IMR-90 (cell line): ENCODE results near the gene SMYD2. TPM values are rescaled to one million over a fixed set of nuclear protein-coding genes. Genes with fewer than 3 reads are reported as not detected.

Experiments used
- ATAC-seq: fragments of 200-7000 bp; cut with Tn5 transposase; 2 replicates; pipeline ENCODE4 v1.9.1; 2020; ENCODE audit warnings: low read depth, mild to moderate bottlenecking, moderate library complexity
- BruUV-seq: library from RNA; stranded (reverse); fragments of 400-500 nt; replicated peaks from 2 replicates; lab custom pipeline; 2021; lab: Mats Ljungman, UMichigan
- CTCF ChIA-PET: fragments of 300-600 bp; formaldehyde crosslinking; extraction: SDS; loops from one replicate; lab custom pipeline; 2021; ENCODE audit warnings: antibody characterized with exemption; lab: Yijun Ruan, JAX
- POLR2A ChIA-PET: fragments of 300-600 bp; sonication (Branson Sonifier 250); formaldehyde crosslinking; loops from one replicate; lab custom pipeline; 2022; ENCODE audit warnings: antibody characterized with exemption; ENCODE audit not compliant: unreplicated experiment; lab: Charles Lee
- DNase-seq: peaks from one replicate; pipeline ENCODE4 v3.0.0; 2013
- H2AFZ ChIP-seq: replicated peaks from 2 replicates; pipeline ENCODE3; 2013; ENCODE audit warnings: low read length, mild to moderate bottlenecking; ENCODE audit not compliant: poor library complexity
- H2AK5ac ChIP-seq: 2 replicates; pipeline ENCODE4 v1.6.1; 2013; ENCODE audit warnings: low read depth, low read length, inconsistent platforms
- H2AK9ac ChIP-seq: replicated peaks from 2 replicates; pipeline ENCODE3; 2013; ENCODE audit warnings: mild to moderate bottlenecking, low read depth, low read length, moderate library complexity; ENCODE audit not compliant: poor library complexity
- H2BK120ac ChIP-seq: 2 replicates; pipeline ENCODE4 v1.6.1; 2013; ENCODE audit warnings: low read depth, low read length, inconsistent platforms
- H2BK15ac ChIP-seq: 3 replicates; pipeline ENCODE4 v1.6.1; 2013; ENCODE audit warnings: low read depth, low read length, inconsistent platforms
- H2BK20ac ChIP-seq: 2 replicates; pipeline ENCODE4 v1.6.1; 2013; ENCODE audit warnings: low read depth, mild to moderate bottlenecking, inconsistent platforms, low read length, moderate library complexity
- H2BK5ac ChIP-seq: 2 replicates; pipeline ENCODE4 v1.6.1; 2013; ENCODE audit warnings: mild to moderate bottlenecking, low read depth, low read length, inconsistent platforms; ENCODE audit not compliant: poor library complexity, severe bottlenecking
- H3K14ac ChIP-seq: replicated peaks from 2 replicates; pipeline ENCODE4 v1.6.1; 2013; ENCODE audit warnings: low read depth, low read length, inconsistent platforms
- H3K18ac ChIP-seq: 2 replicates; pipeline ENCODE4 v1.6.1; 2013; ENCODE audit warnings: low read depth, low read length, control low read depth
- H3K23ac ChIP-seq: 2 replicates; pipeline ENCODE4 v1.6.1; 2013; ENCODE audit warnings: low read depth, low read length, inconsistent platforms
- H3K27ac ChIP-seq: 2 replicates; pipeline ENCODE4 v1.5.1; 2013; ENCODE audit warnings: mild to moderate bottlenecking, control low read depth, low read length; ENCODE audit not compliant: insufficient read depth
- H3K27me3 ChIP-seq: 2 replicates; pipeline ENCODE4 v1.6.1; 2013; ENCODE audit warnings: low read length; ENCODE audit not compliant: control insufficient read depth, insufficient read depth
- H3K36me3 ChIP-seq: 2 replicates; pipeline ENCODE4 v1.6.1; 2013; ENCODE audit warnings: low read length, mixed read lengths; ENCODE audit not compliant: control insufficient read depth, insufficient read depth
- H3K4ac ChIP-seq: 2 replicates; pipeline ENCODE4 v1.6.1; 2013; ENCODE audit warnings: low read depth, low read length, inconsistent platforms
- H3K4me1 ChIP-seq: 2 replicates; pipeline ENCODE4 v1.6.1; 2013; ENCODE audit warnings: low read length, mixed read lengths; ENCODE audit not compliant: control insufficient read depth, insufficient read depth
- H3K4me2 ChIP-seq: 2 replicates; pipeline ENCODE4 v1.6.1; 2013; ENCODE audit warnings: low read depth, mild to moderate bottlenecking, control low read depth, low read length, moderate library complexity
- H3K4me3 ChIP-seq: 2 replicates; pipeline ENCODE4 v1.5.1; 2013; ENCODE audit warnings: low read depth, mild to moderate bottlenecking, control low read depth, low read length, moderate library complexity; ENCODE audit not compliant: insufficient read depth
- H3K56ac ChIP-seq: 2 replicates; pipeline ENCODE4 v1.6.1; 2013; ENCODE audit warnings: low read length, inconsistent platforms; ENCODE audit not compliant: insufficient read depth; ENCODE audit errors: extremely low read depth
- H3K79me1 ChIP-seq, 2 experiments: 2 replicates each; pipeline ENCODE4 v1.6.1; 2013; ENCODE audit warnings: low read length in 2 of 2, inconsistent platforms in 1 of 2, low read depth in 1 of 2
- H3K9ac ChIP-seq: 2 replicates; pipeline ENCODE4 v1.6.1; 2013; ENCODE audit warnings: low read depth, low read length, control low read depth
- H3K9me1 ChIP-seq: 2 replicates; pipeline ENCODE4 v1.6.1; 2013; ENCODE audit warnings: low read length, inconsistent platforms; ENCODE audit not compliant: insufficient read depth
- H3K9me3 ChIP-seq: 2 replicates; pipeline ENCODE4 v1.6.1; 2013; ENCODE audit warnings: low read length; ENCODE audit not compliant: control insufficient read depth, insufficient read depth
- H4K20me1 ChIP-seq: 2 replicates; pipeline ENCODE4 v1.6.1; 2013; ENCODE audit warnings: low read length, inconsistent platforms; ENCODE audit not compliant: insufficient read depth
- H4K5ac ChIP-seq: 2 replicates; pipeline ENCODE4 v1.6.1; 2013; ENCODE audit warnings: mild to moderate bottlenecking, low read depth, low read length, control low read depth
- H4K8ac ChIP-seq, 2 experiments: 2 replicates each; pipeline ENCODE4 v1.6.1; 2013; ENCODE audit warnings: low read depth in 2 of 2, low read length in 2 of 2, control low read depth in 1 of 2, inconsistent platforms in 1 of 2
- H4K91ac ChIP-seq: 2 replicates; pipeline ENCODE4 v1.6.1; 2013; ENCODE audit warnings: low read depth, low read length, inconsistent platforms; ENCODE audit not compliant: insufficient read depth
- BHLHE40 ChIP-seq: fragments of 150-350 bp; IDR thresholded peaks from 2 replicates; pipeline ENCODE4 v1.6.1; 2016; ENCODE audit warnings: mild to moderate bottlenecking, low read depth, low read length
- CHD1 ChIP-seq: IDR thresholded peaks from 2 replicates; pipeline ENCODE4 v1.6.1; 2012; ENCODE audit warnings: low read depth, low read length, improper control_type of control experiment
- CTCF ChIP-seq: conservative IDR thresholded peaks from 2 replicates; pipeline ENCODE4 v1.5.1; 2012; ENCODE audit warnings: mild to moderate bottlenecking, low read depth, low read length, improper control_type of control experiment
- ELK1 ChIP-seq: fragments of 150-350 bp; IDR thresholded peaks from 2 replicates; pipeline ENCODE4 v1.6.1; 2016; ENCODE audit warnings: low read depth, mild to moderate bottlenecking, low read length, moderate library complexity, borderline replicate concordance
- FOS ChIP-seq: fragments of 150-350 bp; IDR thresholded peaks from 2 replicates; pipeline ENCODE4 v1.6.1; 2016; ENCODE audit warnings: low read depth, low read length
- MAFK ChIP-seq: IDR thresholded peaks from 2 replicates; pipeline ENCODE4 v1.6.1; 2012; ENCODE audit warnings: low read depth, low read length, improper control_type of control experiment
- MAZ ChIP-seq: IDR thresholded peaks from 2 replicates; pipeline ENCODE4 v1.6.1; 2012; ENCODE audit warnings: low read depth, mild to moderate bottlenecking, low read length, improper control_type of control experiment, moderate library complexity, borderline replicate concordance
- MXI1 ChIP-seq: IDR thresholded peaks from 2 replicates; pipeline ENCODE4 v1.6.1; 2012; ENCODE audit warnings: low read depth, mild to moderate bottlenecking, low read length, moderate library complexity, borderline replicate concordance
- NFE2L2 ChIP-seq: fragments of 150-350 bp; IDR thresholded peaks from 2 replicates; pipeline ENCODE4 v1.6.1; 2016; ENCODE audit warnings: low read depth, mild to moderate bottlenecking, low read length
- POLR2A ChIP-seq: IDR thresholded peaks from 2 replicates; pipeline ENCODE4 v1.6.1; 2012; ENCODE audit warnings: mild to moderate bottlenecking, low read depth, low read length
- RAD21 ChIP-seq: IDR thresholded peaks from 2 replicates; pipeline ENCODE4 v1.6.1; 2012; ENCODE audit warnings: low read length, improper control_type of control experiment
- RCOR1 ChIP-seq: IDR thresholded peaks from 2 replicates; pipeline ENCODE4 v1.6.1; 2012; ENCODE audit warnings: mild to moderate bottlenecking, low read length, improper control_type of control experiment; ENCODE audit not compliant: insufficient replicate concordance
- SMC3 ChIP-seq: fragments of 150-350 bp; IDR thresholded peaks from 2 replicates; pipeline ENCODE4 v1.6.1; 2016; ENCODE audit warnings: low read depth, mild to moderate bottlenecking, antibody characterized with exemption, low read length, moderate library complexity
- USF2 ChIP-seq: fragments of 150-350 bp; IDR thresholded peaks from 2 replicates; pipeline ENCODE4 v1.6.1; 2017; ENCODE audit warnings: mild to moderate bottlenecking, antibody characterized with exemption, low read length, low read depth
- WGBS, 2 experiments: methylation state at CpG; one replicate each; pipeline versions ENCODE4 v1.1.5 to v1.1.7; 2013; ENCODE audit warnings: missing lambda C conversion rate in 2 of 2; ENCODE audit not compliant: insufficient read length in 1 of 2; ENCODE audit errors: extremely low coverage in 2 of 2; 5-methylcytosine and 5-hydroxymethylcytosine counted together
- dilution Hi-C: fragments of 300-500 bp; cut with HindIII; formaldehyde crosslinking; loops from one replicate; pipeline ENCODE4 v1.14.3; 2018; ENCODE audit warnings: low sequenced_read_pairs; ENCODE audit not compliant: unreplicated experiment
- in situ Hi-C: fragments of 300-500 bp; cut with MboI; formaldehyde crosslinking; loops from 3 replicates; pipeline ENCODE4 v1.14.3; 2019; ENCODE audit warnings: low sequenced_read_pairs, inconsistent platforms, mixed read lengths
- intact Hi-C: fragments of 100-400 bp; cut with micrococcal nuclease; formaldehyde crosslinking; loops from 2 replicates; pipeline ENCODE4 v1.10.0; 2022
- polyA plus RNA-seq, 3 experiments: library from polyadenylated mRNA; depleted of rRNA; stranded (reverse); fragments of >200 nt; gene quantifications; 2 replicates each; pipeline ENCODE4 v1.2.3, GENCODE V29; 2012; ENCODE audit warnings: low replicate concordance in 1 of 3
- total RNA-seq: library from RNA; depleted of rRNA; stranded (reverse); fragments of >200 nt; gene quantifications from 2 replicates; pipeline ENCODE4 v1.2.3, GENCODE V29; 2012

Gene SMYD2
- total and polyA plus RNA-seq, 2 of the 4 experiments (the other 2 are of a cell fraction): 32.7 to 61.7 TPM

GRCh38 chr1:214328770-214329469 lies 48.0 kb downstream of the SMYD2 start:
- Histone ChIP-seq H2AK5ac (no peak overlapping the region), H3K23ac (no peak overlapping the region), H3K4me2 (no peak overlapping the region), H3K4ac (no peak overlapping the region), H4K20me1 (no peaks in the 10 kb centered on the region; the same call in 1 of the 2 replicates), H2AFZ (peak overlapping the region; percentile 40), H3K79me1 (peaks cover 0 to 14% of the 10 kb centered on the region in 2 experiments; a peak in 2 of 4 replicates), H3K56ac (no peak overlapping the region), H2BK120ac (no peak overlapping the region), H3K27me3 (no peaks in the 10 kb centered on the region), H4K91ac (no peak overlapping the region), H3K9me1 (no peaks in the 10 kb centered on the region), H3K36me3 (no peaks in the 10 kb centered on the region), H3K14ac (no peak overlapping the region), H3K4me3 (no peak overlapping the region), H2BK5ac (no peak overlapping the region), H3K18ac (no peak overlapping the region), H2AK9ac (peak overlapping the region; percentile 6), H2BK20ac (no peak overlapping the region), H2BK15ac (no peak overlapping the region), H3K9me3 (no peaks in the 10 kb centered on the region), H4K8ac (no peak overlapping the region), H3K27ac (no peak overlapping the region), H3K9ac (no peak overlapping the region), H4K5ac (no peak overlapping the region), H3K4me1 (peaks cover 5% of the 10 kb centered on the region)
- CTCF ChIA-PET: interaction anchor here (0.5 to 7.9 kb wide), 18 partner anchors 12 to 298 kb away, joined by 3 to 79 read pairs (median 5); no protein-coding TSS in a partner anchor
- peak; percentile 81 for DNase-seq
- no TSS peak for BruUV-seq
- peak; percentile 85 for ATAC-seq
- in situ Hi-C loops (no loop called here), dilution Hi-C loops (no loop called here), intact Hi-C loops (loop anchor here (1.0 to 10.0 kb wide), 5 partner anchors 68 to 1207 kb away; no protein-coding TSS in a partner anchor)
- WGBS, 2 experiments: 100% methylated on average over 3 of the region's 11 CpGs; no CpG with 5 or more reads in 1 of the 2 experiments
- POLR2A ChIA-PET: no interaction called here
- TF ChIP-seq MAZ (peak; percentile 31; the same call in 1 of the 2 replicates), ELK1 (no peak), FOS (no peak), NFE2L2 (no peak), CHD1 (0 out of 2 replicates have a peak, but pooled peaks have one; percentile 54), RAD21 (peak; percentile 97), SMC3 (peak; percentile 96), RCOR1 (no peak), CTCF (peak; percentile 96), MXI1 (0 out of 2 replicates have a peak, but pooled peaks have one; percentile 26), POLR2A (peak; percentile 65; the same call in 1 of the 2 replicates), MAFK (no peak), USF2 (no peak), BHLHE40 (no peak)
